GM04503 (cell line): ENCODE results near the gene RPS6KB2.
"Not testable (repeated sequence)": the region's sequence is repeated elsewhere in the genome, so short reads cannot be mapped to it uniquely, and the experiment has no call there.

ENCODE experiments used
- DNase-seq: peaks from one replicate; pipeline ENCODE4 v3.0.0-alpha.2; 2012; ENCODE audit warnings: low read depth

The RPS6KB2 gene

DNA sequence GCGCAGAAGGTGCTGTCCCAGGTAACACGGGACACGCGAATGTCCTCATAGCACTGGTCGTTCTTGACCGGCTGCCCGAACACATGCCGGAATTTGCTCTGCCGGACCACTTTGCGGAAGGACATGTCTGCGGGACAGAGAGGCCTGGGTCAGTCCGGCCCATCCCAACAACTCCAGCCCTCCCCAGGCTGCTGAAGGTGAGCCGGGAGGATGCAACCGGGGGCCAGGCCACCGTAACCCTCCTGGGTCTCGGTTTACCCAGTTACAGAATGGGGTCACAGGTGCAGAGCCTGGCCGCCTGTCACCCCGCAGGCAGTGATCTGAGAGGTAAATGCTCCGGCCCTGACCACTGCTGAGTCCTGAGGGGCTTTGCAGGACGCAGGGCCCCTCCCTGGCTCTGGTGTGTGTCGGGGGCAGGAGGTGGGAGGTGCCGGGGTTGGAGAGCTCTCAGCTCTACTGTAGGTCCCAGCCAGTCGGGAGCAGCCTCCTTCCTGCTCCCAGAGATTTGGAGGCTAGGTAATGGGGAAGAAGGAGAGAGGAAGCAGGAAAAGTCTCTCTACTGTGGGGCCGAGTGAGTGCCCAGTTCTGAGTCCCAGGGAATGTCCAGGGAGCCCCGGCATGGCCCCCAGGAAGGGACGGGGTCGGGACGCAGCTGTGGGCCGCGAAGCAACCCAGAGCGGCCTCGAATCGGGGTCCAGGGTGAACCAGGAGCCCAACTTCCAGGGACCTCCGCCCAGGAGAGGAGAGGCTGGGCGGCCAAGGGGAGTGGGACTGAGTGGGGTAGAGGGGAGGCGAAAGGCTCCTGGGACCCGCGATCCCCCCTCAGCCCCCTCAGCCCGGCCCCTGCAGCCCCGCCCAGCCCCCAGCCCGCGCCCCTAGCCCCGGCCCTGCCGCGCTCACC lies 14.5 kb downstream of the RPS6KB2 start:
- DNase-seq: no peak

DNA sequence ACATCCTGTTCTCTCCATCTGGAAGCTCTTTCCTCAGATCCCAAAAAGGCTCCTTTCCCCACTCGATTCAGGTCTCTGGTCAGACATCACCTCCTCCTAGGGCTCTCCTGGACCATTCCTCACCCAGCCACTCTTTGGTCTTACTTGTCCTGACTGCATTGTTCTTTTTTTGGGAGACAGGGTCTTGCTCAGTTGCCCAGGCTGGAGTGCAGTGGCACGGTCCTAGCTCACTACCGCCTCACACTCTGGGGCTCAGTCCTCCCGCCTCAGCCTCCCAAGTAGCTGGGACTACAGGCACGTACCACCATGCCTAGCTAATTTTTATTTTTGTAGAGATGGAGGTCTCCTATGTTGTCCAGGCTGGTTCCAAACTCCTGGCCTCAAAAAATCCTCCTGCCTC lies 17.2 kb downstream of the RPS6KB2 start:
- DNase-seq: no peak

DNA sequence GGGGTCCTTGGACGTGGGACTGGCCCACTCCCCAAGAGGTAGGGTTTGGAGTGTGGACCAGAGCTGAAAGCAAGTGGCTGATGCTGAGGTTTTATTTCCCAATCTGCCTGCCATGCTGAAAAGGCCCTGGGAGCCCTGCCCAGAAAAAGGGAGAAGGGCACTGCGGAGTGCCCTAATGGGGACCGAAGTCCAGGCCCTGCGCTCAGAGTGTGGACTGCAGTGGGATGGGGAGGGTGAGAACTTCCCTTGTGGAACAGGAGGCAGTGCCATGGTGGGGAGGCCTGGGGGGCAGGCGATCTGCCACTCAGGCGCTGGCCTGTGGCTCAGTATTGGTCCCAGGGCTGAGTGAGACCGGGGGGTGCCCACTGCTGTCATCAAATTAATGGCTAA lies 19.9 kb downstream of the RPS6KB2 start:
- no peak for DNase-seq

DNA sequence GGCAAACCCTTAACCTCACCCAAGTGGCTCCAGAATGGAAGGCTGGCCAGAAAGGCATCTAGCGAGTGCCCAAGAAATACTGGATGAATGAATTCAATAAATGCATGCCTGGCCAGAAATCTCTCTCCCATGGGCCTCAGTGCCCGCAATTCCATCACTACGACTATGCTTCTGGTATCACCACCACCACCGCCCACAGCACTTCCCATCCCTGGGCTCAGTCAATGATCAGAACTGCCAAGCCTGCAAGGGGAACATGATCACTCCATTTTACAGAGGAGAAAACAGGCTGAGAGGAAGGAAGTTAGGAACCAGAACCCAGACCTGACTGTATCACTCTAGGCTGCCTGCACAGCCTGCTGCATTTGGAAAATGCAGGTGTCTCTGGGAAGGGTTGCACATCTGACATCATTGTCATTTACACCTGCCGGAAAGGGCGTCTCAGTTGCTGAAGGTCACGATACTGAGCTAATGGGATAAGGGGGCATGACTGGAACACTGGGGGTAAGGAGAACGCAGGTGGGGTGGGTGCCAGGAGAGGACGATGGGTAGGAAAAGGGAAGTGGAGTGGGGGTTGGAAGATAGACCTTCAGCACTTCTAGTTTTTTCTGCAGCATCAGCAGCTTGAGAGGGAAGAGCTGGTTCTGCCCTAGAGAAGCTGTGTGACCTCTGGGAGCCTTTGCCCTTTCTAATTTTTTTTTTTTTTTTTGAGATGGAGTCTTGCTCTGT lies 21.0 kb downstream of the RPS6KB2 start:
- no peak for DNase-seq

DNA sequence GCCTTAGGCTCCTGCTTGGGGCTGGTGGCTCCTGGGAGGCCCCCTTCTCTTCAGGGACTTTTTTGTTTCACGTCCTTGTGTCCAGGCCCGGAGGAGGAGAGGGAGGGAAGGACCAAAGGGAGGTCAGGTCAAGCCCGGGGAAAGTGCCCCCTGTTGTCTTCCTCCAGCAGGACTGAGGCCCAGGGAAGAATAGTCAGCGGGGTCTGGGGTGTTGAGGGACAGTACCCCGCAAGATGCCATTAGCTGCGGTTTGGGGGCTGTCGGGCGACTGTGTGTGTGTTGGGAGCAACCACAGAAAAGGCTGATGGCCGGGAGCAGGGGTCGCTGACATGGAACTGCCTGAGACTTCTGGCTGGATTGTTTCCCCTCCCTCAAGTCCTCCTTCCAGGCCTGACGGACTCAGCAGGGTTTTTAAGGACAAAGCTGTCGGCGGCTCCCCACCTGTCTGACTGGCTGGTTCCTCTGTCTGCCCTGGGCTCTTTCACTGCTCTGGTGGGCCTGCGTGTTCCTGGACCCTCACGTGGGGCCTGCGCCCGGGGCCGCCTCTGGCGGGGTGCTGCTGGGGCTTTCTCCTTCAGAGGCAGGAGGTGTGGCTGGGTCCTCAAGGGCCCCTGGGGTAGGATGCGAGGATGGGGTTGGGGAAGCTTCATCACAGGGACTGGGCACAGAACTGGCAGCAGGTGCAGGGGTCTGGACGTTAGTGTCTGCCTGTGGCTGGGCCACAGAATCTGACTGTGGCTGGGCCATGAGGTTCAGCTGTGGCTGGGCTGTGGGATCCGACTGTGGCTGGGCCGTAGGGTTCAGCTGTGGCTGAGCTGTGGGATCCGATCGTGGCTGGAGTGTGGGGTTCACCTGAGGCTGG lies 22.7 kb downstream of the RPS6KB2 start:
- DNase-seq: no peak

DNA sequence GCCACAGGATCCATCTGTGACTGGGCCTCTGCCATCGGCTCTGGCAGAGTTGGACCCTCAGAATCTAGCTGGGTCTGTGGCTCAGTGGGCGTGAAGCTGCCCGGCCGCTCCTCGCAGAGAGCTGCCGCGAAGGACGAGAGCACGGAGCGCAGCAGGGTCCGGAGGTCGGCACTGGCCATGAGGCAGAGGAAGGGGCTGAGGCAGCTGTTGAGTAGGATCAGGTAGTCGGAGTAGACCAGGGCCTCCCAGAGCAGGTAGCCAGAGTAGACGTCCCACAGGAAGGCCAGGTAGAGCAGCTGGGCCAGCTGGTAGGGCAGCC lies 23.3 kb downstream of the RPS6KB2 start:
- no peak for DNase-seq

DNA sequence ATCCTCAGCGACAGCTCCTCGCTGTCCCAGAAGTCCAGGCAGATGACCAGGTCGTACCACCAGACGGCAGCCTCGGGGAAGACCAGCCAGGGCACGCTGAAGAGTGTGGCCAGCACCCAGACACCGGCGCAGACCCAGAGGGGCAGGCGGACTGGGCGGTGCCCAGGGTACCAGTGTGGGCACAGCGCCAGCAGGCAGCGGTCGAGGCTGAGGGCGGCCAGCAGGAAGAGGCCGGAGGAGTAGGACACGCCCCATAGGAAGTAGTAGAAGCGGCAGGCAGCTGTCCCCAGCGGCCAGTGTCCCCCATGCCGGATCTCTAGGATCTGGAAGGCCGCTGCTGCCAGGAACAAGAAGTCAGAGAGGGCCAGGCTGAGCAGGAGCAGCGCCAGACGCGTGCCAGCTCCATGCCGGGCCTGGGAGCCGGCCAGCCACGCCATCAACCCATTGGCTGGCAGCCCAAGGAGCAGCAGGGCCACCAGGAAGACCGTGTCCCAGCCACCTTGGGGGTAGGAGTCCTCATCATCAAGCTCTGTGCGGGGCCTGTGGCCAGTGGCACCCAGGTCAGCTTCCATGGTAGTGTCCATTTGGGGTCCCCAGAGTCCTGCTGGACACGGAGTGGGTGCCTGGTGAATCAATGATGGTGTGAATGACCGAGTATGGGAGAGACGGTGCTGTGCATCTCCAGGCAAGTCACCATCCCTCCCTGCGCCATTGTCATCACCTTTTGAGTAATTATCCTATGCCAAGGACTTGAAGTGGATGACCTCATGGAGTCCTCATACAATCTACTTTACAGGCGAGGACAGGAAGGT lies 24.1 kb downstream of the RPS6KB2 start, which contains the start of gene GPR152:
Gene GPR152, minus strand, starts transcription at position 589 of the 812 bp plus-strand sequence. Its CDS starts 5 bp downstream, at position 584.
- no peak for DNase-seq

DNA sequence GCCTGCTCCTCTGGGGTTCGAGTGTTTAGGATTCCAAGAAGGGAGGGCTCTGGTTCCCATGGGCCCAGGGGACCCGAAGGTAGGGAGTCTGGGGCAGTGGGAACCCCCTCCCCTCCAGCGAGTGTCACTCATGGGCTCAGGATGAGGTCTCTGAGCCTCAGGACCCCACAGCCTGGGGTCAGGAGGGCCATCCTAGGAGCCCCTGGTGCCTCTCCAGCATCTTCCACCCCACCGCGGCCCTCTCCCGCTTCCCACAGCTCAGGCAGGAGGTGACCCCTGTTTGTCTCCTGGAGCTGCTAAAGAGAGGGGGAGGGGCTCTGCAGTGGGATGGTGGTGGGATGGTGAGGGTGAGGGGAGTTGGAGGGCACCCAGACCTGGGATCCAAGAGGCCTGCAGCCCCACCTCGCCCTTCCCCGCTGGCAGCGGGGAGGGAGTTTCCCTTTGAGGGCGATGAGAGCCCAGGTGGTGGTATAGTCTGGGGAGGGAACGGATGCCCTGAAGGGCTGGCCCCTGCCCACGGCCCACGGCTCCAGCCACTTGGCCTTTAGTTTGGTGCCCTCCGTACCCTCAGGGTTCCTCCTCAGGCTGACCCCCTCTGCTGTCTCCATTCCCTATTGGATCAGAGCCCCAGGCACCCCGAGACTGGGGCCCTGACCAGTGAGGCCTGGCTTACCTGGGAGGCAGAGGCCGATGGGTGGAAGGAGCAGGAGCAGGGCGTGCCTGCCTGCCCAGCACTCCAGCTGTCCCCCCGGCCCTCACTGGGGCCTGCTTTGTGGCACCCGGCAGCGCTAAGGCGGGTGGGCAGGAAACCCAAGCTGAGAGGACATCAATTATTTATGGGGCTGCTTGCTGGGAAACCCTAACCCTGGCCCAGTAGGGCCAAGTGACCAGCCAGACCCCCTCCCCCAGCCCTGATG lies 25.8 kb downstream of the RPS6KB2 start:
- DNase-seq: no peak

DNA sequence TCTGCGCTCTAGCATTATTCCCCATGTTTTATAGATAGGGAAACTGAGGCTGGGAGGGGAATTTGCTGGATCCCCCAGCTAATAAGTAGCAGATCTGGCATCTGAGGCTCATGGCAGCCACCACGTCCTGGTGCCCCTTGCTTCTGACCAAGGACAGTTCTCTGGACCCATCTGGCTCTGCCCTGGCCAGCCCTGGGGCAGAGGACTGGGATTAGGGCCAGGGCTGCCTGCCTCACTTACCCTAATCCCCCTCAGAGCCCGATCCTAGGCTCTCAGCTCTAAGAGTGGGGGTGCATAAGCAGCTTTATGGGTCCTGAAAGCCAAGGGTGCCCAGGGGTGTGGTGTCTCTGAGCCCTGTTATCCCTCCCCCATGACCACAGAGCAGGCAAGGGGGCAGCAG lies 26.8 kb downstream of the RPS6KB2 start, which contains the start of gene CABP4:
Gene CABP4, plus strand, starts transcription at position 301 of the 400 bp plus-strand sequence. Its CDS starts 70 bp downstream, at position 371.
- DNase-seq: no peak

DNA sequence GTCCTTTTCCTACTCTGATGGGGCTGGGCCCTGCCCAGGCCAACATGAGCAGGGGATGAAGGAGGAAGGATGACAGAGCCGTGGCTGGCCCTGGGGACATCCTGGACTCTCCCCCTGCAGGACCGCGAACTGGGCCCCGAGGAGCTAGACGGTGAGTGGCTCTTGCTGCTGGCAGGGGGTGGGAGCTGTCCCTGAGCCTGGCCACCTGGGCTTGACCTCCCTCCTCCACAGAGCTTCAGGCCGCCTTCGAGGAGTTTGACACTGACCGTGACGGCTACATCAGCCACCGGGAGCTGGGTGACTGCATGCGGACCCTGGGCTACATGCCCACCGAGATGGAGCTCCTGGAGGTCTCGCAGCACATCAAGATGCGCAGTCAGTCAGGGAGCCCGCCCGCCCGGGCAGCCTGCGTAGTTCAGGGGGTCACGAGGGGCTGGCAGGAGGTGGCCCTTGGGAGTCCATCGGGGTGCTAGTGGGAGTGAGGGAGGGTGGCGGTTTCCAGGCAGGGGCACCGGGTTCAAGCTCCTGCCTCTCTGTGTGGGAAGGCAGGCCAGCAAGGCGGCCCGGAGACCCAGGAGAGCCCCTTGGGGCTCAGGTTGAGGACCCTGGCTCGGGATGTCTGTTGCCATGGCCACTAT lies 27.9 kb downstream of the RPS6KB2 start:
- DNase-seq: no peak

DNA sequence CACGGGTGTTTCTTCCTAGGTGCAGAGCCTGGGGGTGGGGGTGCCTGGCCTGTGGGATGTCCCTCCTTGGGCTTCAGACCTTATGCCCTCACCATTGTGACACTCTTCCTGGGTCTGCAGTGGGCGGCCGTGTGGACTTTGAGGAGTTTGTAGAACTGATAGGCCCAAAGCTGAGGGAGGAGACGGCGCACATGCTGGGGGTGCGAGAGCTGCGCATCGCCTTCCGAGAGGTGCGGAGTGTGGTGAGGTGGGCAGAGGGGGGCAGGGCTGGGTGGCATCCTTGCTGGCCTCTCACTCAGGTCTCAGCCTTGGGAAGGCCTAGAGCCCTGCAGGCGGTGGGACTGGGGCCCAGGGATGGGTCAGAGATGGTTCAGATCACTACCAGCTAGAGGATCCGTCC lies 29.2 kb downstream of the RPS6KB2 start:
- DNase-seq: no peak

DNA sequence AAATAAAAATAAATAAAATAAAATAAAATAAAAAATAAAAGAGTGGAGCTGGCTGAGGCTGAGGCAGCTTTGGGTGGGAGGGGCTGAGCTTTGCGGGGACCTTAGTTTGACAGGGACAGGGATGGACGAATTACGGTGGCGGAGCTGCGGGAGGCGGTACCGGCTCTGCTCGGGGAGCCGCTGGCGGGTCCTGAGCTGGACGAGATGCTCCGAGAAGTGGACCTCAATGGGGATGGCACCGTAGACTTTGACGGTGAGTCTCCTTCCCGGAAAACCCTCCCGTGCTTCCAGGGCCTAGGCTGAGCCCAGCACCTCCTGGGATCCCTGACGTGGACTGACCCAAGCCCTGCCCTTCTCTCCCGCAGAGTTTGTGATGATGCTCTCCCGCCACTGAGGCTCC lies 30.0 kb downstream of the RPS6KB2 start:
- no peak for DNase-seq

DNA sequence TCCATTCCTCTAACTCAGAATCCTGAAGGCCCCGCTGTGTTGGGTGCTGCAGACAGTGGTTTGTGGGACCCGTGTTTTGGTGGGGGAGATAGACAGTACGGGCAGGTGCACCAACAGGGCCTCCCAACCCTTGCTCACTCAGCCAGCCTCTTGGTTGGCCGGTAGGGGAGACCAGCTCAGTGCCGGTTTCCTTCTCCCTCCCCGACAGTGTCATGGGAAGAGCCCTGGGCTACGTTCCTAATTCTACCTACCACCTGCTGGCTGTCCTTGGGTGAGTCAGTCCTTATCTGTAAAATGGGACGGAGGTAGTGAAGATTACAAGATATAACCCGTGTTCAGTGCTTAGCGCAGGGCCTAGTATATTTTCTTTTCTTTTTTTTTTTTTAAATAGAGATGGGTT lies 34.9 kb downstream of the RPS6KB2 start:
- DNase-seq: no peak

DNA sequence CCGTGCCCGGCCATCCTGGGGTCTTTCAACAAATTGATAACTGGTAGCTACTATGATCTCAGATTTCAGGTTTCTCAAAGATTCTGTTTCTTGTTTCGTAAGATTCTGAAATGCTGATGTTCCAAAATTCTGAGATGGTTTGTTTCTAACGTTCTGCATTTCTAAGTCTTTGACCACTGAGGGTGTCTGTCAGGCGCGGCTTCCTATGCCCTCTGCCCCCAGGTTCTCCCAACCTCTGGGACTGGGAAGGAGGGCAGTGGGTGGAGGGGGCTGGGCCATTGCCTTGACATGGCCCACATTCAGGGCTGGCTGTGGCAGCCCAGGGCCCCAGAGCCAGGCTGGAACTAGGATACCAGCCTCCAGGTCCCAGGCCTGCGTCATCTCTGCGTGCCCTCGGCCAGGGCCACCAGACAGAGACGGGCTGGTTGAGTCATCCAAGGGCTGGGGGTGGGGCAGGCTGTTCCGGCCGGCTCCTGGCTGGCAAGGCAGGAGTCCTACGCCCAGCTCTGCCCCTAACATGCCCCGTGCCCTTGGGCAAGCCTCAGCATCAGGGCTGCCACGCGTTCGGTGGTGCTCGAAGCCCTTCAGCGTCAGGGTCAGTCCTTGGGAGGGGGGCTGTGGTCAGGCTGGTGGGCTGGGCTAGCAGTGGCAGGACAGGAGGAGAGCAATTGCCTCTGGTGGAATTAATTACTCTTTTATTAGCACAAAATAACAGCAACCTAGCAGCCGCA lies 35.6 kb downstream of the RPS6KB2 start:
- no peak for DNase-seq

DNA sequence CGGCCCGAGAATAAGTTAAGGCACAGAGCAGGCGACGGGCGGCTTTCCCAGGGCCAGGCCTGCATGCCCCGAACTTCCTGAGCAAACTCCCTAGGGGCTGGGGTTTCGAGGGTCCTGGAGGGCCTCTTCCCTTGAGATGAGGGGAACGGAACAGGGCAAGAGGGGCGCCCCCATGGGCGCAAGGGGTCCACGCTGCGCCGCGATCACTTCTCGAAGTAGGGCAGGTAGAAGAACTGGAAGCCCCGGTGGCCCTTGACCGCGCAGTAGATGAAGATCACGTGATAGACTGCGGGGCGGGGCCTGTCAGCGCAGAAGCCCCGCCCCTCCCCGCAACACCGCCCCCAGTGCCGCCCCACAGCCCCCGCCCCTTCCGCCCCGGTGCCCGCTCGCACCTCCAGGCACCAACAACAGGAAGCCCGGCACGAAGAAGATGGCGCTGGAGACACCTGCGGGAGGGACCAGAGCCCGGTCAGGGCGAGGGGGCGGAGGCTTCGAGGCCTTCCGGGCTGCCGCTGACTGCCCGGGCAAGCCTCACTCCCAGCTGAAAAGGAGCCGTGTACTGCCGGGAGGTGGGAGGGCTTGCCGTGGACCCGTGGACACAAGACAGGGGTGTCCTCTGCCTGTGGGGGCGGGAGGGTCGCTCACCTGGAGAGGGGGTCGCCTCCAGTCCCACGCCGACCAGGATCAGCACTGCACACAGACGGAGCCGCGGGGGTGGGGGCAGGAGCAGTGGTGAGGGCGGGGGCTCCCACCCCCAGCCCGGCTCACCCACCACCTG lies 36.3 kb downstream of the RPS6KB2 start:
- no peak for DNase-seq

DNA sequence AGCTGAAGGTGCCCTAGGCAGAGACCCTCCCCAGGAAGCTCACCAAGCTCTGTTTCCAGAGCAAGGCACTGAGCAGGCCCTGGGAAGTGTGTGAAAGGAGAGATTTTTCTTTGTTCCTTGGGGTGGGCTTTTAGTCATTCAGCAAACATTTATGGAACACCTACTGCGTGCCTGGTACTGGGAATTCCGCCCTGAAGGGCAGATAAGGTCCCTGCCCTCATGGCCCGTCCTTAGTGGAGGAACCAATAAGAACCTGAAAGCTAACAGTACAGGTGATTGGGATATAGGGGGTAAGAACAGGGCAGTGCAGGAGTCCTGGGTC lies 36.9 kb downstream of the RPS6KB2 start:
- DNase-seq: no peak

DNA sequence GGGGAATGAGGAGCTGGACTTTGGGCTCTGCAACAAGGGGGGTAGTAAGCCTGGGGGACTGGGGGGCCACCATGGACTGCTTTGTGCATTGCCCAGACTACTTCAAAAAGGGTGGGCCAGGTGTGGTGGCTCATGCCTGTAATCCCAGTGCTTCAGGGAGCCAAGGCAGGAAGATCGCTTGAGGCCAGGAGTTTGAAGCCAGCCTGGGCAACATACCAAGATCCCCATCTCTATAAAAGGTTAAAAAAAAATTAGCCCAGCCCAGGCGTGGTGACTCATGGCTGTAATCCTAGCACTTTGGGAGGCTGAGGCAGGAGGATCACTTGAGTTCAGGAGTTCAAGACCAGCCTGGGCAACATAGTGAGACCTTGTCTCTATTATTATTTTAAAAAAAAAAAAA lies 37.2 kb downstream of the RPS6KB2 start:
- DNase-seq: not testable (repeated sequence)

DNA sequence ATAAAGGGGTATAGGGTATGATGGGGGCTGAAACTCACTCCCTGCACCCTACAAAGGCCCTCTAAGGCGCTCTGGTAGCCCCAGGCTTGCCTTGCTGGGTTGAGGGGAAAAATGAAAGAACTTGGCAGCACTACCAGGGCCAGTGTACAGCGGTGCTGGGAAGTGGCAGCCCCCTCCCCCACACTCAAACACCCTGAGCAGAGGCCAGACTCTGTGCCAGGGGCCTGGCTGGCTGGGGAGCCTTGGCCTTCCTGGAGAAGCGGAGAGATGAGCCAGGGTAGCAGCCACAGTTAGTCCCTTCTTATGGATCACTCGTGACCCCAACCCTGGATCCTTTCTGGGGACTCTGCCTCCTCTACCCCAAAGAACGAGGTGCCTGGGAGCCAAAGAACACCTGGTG lies 38.1 kb downstream of the RPS6KB2 start:
- DNase-seq: no peak
